CD4-positive, alpha-beta T cell treated with Interleukin-17A for 1 hour (primary cell): ENCODE measurements around the gene SH2D2A.

Source experiments
- DNase-seq: peaks from one replicate; pipeline ENCODE4 v3.0.0-alpha.2; 2020

Gene SH2D2A

DNA sequence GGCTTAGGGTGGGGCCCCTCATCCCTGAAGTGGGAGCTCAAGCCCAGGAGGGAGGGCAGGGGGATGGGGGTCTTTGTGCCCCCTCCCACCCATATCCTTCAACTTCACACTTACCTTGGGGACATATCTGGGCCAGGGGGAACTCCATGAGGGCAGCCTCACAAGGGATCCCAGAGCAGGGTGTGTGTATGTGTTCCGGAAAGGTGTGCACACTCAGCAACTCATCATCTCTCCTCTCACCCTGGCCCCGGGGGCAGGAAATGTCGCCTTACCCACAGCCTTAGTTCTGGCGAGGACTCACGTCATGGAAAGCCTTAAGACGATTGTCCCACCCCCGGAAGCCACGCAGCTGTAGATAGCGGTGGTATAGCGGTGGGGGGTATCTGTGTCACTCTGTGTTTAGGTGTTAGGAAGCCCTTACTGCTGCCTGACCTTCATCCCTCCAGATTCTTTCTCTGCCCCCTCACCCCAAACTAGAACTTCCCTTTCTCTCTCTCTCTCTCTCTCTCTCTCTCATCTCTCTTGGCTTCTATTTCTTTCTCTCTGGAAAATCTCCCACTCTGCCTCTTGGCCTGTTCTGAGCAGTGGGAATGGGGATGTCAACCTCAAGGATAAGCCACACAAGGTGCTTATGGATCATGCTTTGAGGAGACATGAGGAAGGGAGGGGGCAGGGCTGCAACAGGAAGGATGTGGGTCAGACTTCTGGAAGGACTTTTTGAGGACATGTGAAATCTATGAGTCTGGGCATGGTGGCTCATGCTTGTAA is at the start of gene SH2D2A:
Gene SH2D2A (minus strand): TSS at position 288 of the 768 bp plus-strand sequence. CDS start 140 bp downstream, at position 148.
- DNase-seq, result peak; percentile 98

- DNase-seq, result no peak
Observed at GRCh38 chr1:156865865-156866248, 49.2 kb upstream of the SH2D2A start.

GRCh38 chr1:156865258-156865657 is 48.6 kb upstream of the SH2D2A start:
- no peak for DNase-seq

DNA sequence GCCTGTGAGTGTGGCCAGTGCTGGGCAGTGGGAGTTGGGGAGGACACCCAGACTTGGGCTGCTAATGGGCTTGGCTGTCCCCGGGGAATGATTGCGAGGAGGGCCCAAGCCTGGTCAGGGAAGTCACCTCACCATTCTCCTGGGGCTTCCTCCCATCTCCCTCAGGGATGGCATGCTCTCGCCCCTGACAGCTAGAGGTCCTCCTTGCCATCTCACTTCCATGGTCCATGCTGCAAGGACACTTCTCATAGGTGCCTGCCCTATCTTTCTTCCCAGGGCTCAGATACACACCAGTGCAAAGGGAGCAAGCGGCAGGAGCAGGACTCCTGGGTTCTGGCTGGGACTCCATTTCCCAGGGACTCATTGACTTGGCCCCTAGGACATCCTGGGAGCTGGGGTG is 48.1 kb upstream of the SH2D2A start:
- no peak for DNase-seq

DNA sequence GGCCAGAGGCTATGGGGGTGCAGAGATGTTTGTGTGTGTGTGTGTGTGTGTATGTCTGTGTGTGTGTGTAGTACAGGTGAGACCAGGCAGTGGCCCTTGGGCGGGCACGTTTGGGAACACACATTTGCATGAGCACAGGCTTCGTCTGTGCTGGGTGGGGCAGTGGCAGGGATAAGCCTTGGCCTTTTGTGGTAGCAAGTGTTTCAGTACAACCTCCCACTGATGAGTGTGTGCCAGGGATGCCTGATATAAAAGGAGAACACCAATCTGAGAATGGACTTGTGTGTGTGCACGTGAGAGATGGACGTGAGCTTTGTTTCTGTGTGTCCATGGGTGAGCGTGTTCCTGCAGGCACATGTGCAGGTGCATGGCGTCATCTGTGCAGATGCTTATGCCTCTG is 47.0 kb upstream of the SH2D2A start:
- DNase-seq, result no peak

GRCh38 chr1:156862997-156863599 is 46.5 kb upstream of the SH2D2A start:
- no peak for DNase-seq

- DNase-seq, result no peak
Observed at GRCh38 chr1:156862584-156862983, 45.9 kb upstream of the SH2D2A start.

- DNase-seq, result peak; percentile 66
Observed at GRCh38 chr1:156860628-156861423, 44.2 kb upstream of the SH2D2A start, which contains the start of gene NTRK1. TSS of gene NTRK1 (plus strand) at chr1:156860865. CDS start at chr1:156860935, 70 bp downstream.

- peak; percentile 61 for DNase-seq
Observed at GRCh38 chr1:156860113-156860627, 43.5 kb upstream of the SH2D2A start.

GRCh38 chr1:156859523-156860112 is 43.0 kb upstream of the SH2D2A start:
- DNase-seq, result peak; percentile 8

DNA sequence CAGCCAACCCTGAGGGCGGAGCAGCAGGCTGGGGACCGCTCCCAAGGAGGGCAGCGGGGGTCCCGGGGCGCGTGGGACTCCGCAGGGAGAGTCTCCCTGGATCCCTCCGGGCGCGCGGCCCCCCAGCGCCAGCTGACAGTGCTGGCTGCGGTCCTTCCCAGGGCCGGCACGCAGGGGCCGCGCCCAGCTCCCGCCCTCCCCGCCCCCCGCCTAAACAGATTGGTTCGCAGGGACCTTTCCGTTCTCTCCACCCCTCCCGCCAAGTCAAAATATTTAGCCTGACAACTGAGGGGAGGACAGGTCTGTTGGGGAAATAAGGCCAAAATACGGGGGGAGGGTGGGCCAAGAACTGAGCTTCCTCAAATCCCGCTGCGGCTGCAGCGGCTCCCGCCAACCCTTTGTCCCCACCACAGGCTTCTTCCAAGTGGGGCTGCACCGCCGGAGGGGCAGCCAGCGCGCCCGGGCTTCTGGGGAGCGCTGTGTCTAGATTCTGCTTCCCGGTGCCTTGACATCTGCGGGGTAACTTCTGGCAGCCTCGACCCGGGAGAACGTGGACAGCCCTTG is 42.4 kb upstream of the SH2D2A start, which contains the start of gene INSRR:
Gene INSRR (minus strand): TSS at position 159 of the 564 bp plus-strand sequence. CDS start 496 bp downstream, outside the sequence.
- no peak for DNase-seq

DNA sequence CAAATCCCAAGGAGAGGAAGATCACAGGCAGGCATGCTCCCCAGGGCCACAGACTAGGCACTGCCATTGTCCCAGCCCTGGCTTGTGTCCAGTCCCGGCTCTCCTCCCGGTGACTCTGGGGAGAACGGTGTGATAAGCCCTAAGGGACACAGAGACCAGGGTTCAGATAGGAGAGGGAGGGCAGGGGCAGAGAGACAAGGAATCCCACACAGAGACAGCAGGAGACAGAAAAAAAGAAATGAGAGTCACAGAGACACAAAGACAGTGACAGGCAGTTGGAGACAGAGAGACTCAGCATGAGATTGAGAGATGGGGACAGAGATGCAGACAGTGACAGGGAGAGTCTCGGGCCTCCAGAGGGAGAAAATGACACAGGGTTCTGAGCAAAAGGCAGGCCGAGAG is 41.9 kb upstream of the SH2D2A start:
- no peak for DNase-seq

GRCh38 chr1:156857532-156857931 is 40.9 kb upstream of the SH2D2A start:
- no peak for DNase-seq

- DNase-seq, result no peak
Observed at GRCh38 chr1:156856282-156856785, 39.7 kb upstream of the SH2D2A start.

DNA sequence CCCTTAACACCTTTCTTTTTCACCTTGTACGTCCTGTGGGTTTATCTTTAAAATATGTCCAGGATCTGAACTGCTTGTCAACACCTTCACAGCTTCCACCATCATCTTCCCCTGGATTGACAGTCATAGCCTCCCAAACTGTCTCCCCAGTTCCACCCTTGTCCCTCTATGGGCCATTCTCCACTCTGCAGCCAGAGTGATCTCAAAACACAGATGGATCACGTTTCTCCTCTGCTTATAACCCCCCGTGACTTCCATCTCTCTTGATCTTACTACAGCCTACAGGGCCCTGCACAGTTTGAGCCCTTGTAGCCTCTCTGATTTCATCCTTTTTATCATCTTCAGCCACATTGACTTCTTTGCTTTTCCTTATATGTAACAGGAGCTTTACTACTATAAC is 38.0 kb upstream of the SH2D2A start:
- DNase-seq, result no peak

DNA sequence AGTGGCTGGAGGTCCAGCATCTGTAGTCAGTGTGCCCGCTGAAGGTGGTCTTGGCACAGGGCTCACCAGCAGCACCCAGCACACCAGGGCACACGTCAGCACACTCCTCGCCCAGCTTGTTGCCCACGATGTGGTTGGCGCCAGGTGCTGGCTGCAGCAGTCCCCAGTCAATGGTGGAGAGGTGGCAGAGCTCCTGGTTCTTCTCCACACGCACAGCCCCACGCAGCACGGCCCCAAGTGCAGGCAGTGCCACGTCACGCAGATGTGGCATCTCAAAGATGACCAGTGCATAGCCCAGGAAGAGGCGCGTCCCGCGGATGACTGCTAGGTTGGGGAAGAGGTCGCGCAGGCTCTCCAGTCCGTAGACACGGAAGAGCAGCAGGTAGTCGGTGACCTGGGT is 37.1 kb upstream of the SH2D2A start:
- no peak for DNase-seq

- DNase-seq, result no peak
Observed at GRCh38 chr1:156852418-156852874, 35.8 kb upstream of the SH2D2A start.

- no peak for DNase-seq
Observed at GRCh38 chr1:156851779-156852417, 35.2 kb upstream of the SH2D2A start.

DNA sequence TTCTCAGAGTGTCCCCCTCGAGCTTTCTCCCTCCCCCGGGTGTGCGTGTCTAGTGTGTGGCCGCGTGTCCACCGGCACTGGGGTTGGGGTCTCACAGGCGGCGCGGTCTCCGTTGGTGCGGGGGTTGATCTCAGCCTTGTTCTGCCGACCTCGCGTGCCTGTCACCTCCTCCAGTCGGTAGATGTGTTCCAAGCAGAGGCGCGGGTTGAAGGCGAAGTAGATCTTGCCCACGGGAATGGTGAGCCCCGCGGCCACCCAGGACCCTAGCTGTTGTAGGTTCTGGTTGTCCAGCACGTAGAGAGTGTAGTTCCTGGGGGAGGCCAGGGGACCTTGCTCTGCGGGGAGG is 32.5 kb upstream of the SH2D2A start:
- no peak for DNase-seq

DNA sequence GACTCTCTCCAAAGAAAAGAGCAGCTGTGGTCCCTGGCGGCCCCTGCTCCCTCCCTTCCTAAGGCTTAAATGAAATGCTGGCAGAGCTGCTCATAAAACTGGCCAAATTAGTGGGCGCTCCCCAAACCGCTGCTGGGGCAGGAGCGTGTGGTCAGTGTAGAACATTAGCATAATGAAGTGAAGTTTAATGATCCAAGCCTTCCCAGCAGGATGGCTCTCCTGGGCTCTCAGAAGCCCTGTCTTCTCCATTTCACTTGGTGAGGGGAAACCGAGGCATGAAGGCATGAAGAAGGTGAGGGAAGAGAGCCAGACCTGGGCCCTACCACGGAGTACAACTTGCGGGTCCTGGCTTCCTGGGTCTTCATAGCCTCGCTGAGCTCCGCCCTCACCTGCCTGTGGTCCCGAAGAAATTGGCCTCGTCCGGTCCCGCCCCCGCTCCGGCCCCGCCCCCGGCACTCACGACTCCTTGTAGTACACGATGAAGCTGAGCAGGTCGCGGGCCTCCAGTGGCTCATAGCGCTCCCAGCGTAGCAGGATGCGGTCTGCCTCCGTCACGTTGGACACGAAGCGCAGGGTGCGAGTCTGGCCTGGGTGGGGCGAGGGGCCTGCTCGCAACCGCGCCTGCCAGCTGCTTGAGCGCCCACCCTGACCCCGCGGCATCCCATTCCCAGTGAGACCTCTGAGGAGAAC is 32.0 kb upstream of the SH2D2A start:
- peak; percentile 83 for DNase-seq
